ENCODE data around the gene CTPS2.

Gene CTPS2

DNA sequence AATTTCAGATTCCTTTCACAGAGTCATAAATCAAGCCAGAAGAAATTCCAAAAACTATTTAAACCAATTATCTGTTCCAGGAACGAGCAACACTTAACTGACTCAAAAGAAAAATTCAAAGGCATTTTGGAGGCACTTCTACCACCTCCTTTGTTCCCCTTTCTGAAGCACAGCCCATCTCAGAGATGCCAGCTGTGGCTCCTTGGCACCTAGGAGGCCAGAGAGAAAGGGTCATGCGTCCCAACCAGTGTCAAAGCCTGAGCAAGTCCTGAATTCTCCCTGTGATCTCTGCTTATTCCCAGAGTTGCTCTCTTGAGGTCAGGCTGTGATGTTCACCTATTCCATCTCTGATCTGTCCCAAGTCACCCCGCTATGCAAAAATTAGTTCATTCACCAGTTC is 167.5 kb downstream of the CTPS2 start:
- DNase-seq, result no peak
